Measurements from ENCODE around the gene ZHX3.

DNA sequence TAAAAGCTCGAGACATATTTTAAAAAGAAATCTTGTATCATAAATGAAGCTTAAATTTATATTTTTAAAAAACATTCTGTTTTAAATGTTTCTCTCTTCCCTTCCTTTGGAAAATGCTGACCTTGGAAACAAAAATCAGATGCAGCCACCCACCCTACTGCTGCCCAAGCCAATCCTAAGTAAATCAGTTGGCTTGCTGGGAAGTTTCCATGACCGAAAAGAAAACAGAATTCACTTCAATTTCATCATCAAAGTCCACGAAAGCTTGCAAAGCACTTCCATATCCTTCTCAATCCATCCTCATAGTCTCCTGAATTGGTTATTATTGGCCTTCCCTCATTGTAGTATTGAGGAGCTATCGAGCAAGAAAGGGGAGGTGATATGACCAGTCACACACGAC, 100.1 kb downstream of the ZHX3 start:
- no peak for TF ChIP-seq POLR2A (IDR thresholded peaks at IDR 0.05; ENCODE audit: low read length)
- TF ChIP-seq GATA1 (IDR thresholded peaks at IDR 0.05; ENCODE audit: low read depth, low read length): no peak

All from erythroblast (primary cell).